ENCODE data around the gene PKP4. TPM values are rescaled to one million over a fixed set of nuclear protein-coding genes. Genes with fewer than 3 reads are reported as not detected.

The PKP4 gene
- total and polyA plus RNA-seq, 9 of the 15 experiments (the other 6 are each of a cell fraction or from before 2014, with no cell fraction given), result 24.6 to 99.1 (median 74.0) TPM

DNA sequence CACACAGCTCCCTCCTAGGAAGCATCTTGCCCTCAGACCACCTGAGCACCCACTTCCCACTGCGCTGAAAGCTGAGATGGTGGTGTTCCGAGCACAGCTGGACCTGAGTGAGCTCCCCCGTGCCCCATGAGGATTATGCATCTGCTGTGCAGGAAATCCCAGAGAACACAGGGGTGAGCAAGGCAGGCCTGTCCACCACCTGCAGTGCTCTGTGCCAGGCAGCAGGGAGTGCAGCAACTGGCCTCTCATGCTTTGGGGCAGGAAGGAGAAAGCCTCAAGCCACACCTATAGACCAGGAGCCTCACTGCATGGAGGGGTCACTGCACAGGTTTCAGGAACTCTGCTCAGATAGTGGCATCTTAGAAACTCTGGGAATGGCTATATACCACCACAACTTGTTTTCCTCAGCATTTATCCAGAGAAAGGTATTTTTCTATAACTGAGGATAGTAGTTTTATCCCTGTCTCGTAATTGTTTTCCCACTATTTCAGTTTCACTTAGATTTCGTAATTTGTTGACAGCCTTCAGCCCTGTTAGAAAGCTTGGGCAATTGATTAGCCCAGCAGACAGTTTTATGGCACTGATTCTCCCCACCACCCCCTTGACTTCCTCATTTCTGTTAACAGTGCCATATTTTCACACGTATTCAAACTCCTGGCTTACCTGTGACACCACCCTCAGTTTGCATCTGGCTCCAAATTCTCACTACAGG is 194.1 kb downstream of the PKP4 start (continued):
- TF ChIP-seq, protein P1, sequence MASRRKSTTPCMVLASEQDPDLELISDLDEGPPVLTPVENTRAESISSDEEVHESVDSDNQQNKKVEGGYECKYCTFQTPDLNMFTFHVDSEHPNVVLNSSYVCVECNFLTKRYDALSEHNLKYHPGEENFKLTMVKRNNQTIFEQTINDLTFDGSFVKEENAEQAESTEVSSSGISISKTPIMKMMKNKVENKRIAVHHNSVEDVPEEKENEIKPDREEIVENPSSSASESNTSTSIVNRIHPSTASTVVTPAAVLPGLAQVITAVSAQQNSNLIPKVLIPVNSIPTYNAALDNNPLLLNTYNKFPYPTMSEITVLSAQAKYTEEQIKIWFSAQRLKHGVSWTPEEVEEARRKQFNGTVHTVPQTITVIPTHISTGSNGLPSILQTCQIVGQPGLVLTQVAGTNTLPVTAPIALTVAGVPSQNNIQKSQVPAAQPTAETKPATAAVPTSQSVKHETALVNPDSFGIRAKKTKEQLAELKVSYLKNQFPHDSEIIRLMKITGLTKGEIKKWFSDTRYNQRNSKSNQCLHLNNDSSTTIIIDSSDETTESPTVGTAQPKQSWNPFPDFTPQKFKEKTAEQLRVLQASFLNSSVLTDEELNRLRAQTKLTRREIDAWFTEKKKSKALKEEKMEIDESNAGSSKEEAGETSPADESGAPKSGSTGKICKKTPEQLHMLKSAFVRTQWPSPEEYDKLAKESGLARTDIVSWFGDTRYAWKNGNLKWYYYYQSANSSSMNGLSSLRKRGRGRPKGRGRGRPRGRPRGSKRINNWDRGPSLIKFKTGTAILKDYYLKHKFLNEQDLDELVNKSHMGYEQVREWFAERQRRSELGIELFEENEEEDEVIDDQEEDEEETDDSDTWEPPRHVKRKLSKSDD (conservative IDR thresholded peaks at IDR 0.05; ENCODE audit: low read length), result no peak

GRCh38 chr2:158651358-158652057 is 194.8 kb downstream of the PKP4 start:
- Histone ChIP-seq H3K36me3 (ENCODE audit: control insufficient read depth, insufficient read depth, low read length) (peaks cover 36% of the 10 kb centered on the region; the same call in 2 of the 3 replicates), H3K4me2 (ENCODE audit: insufficient read depth, low read length) (no peak overlapping the region), H3K27me3 (ENCODE audit: control insufficient read depth in 2 of 2, insufficient read depth in 2 of 2, low read length in 2 of 2) (no peaks in the 10 kb centered on the region), H3K9ac (ENCODE audit: insufficient read depth in 1 of 2, low read depth in 2 of 2, low read length in 2 of 2) (no peak overlapping the region), H3K4me3 (no peak overlapping the region), H2AFZ (ENCODE audit: low read depth, low read length) (no peak overlapping the region), H3K79me2 (ENCODE audit: control insufficient read depth, insufficient read depth, low read length) (no peaks in the 10 kb centered on the region), H3K4me1 (replicated peaks in 1 of 2; ENCODE audit: control insufficient read depth in 2 of 2, insufficient read depth in 2 of 2, low read length in 2 of 2) (no peaks in the 10 kb centered on the region), H3K9me3 (replicated peaks; ENCODE audit: control insufficient read depth, insufficient read depth, low read depth, low read length) (no peaks in the 10 kb centered on the region), H3K9me1 (ENCODE audit: control insufficient read depth, insufficient read depth, low read length) (no peaks in the 10 kb centered on the region), H3K27ac (ENCODE audit: extremely low read depth, low read depth, low read length) (no peak overlapping the region), H4K20me1 (replicated peaks; ENCODE audit: control insufficient read depth, insufficient read depth, low read length) (no peaks in the 10 kb centered on the region)
- no TSS peak for BruUV-seq (replicated peaks)
- ChIA-PET CTCF (ENCODE audit: low intra/inter-chr PET ratio) (no interaction called here), POLR2A (interaction anchor here (1.0 kb wide), 1 partner anchor 16 kb away, joined by 3 read pairs; no protein-coding TSS in a partner anchor)
- FAIRE-seq (no peak), DNase-seq (ENCODE audit: extremely low read depth in 1 of 4, low spot score in 3 of 4) (no peak), ATAC-seq (no peak)
- intact Hi-C loops (cut with micrococcal nuclease) (no loop called here), in situ Hi-C loops (cut with MboI) (no loop called here)
- WGBS (ENCODE audit: insufficient coverage, low coverage, missing lambda C conversion rate), result 92% methylated on average over 6 of the region's 6 CpGs
- no peak for TF ChIP-seq ZFP36 (IDR thresholded peaks at IDR 0.05; ENCODE audit: low read depth, low read length, partially characterized antibody)
- TF ChIP-seq, protein P2, sequence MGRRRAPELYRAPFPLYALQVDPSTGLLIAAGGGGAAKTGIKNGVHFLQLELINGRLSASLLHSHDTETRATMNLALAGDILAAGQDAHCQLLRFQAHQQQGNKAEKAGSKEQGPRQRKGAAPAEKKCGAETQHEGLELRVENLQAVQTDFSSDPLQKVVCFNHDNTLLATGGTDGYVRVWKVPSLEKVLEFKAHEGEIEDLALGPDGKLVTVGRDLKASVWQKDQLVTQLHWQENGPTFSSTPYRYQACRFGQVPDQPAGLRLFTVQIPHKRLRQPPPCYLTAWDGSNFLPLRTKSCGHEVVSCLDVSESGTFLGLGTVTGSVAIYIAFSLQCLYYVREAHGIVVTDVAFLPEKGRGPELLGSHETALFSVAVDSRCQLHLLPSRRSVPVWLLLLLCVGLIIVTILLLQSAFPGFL (CRISPR knock-in tag; IDR thresholded peaks at IDR 0.05), result no peak
- TF ChIP-seq IRF2 (CRISPR knock-in tag; IDR thresholded peaks at IDR 0.05), result no peak
- TF ChIP-seq SIX5 (IDR thresholded peaks at IDR 0.05; ENCODE audit: borderline replicate concordance in 1 of 2, insufficient read depth in 1 of 2, low read depth in 1 of 2, low read length in 2 of 2), result no peak
- no peak for TF ChIP-seq GABPA (tag; conservative IDR thresholded peaks at IDR 0.05; ENCODE audit: low read depth)
- TF ChIP-seq PHF21A (IDR thresholded peaks at IDR 0.05; ENCODE audit: borderline replicate concordance, low read depth), result no peak
- TF ChIP-seq ADNP (tag; IDR thresholded peaks at IDR 0.05), result no peak
- TF ChIP-seq TAF15 (IDR thresholded peaks at IDR 0.05; ENCODE audit: low read depth, low read length), result no peak
- no peak for TF ChIP-seq SREBF1 (IDR thresholded peaks at IDR 0.05; ENCODE audit: borderline replicate concordance, low read depth, low read length)
- TF ChIP-seq SP2 (IDR thresholded peaks at IDR 0.05; ENCODE audit: extremely low read depth, low read depth, low read length, poor library complexity, severe bottlenecking), result no peak
- TF ChIP-seq SP1 (CRISPR knock-in tag; IDR thresholded peaks at IDR 0.05), result no peak
